ENCODE data around the gene ITPKB. TPM values are rescaled to one million over a fixed set of nuclear protein-coding genes. Genes with fewer than 3 reads are reported as not detected.

ITPKB gene
- total RNA-seq, 1 donor from 2014 or later: 21.2 TPM

GRCh38 chr1:226684026-226684425, 55.1 kb downstream of the ITPKB start:
- peaks cover 22% of the 10 kb centered on the region for H3K4me1 Mint-ChIP-seq

GRCh38 chr1:226682871-226683814, 55.9 kb downstream of the ITPKB start:
- no peak for DNase-seq (ENCODE audit: low spot score in 2 of 2, unreplicated experiment in 2 of 2)
- no peak overlapping the region for H3K4me3 Mint-ChIP-seq
- peaks cover 26% of the 10 kb centered on the region for H3K4me1 Mint-ChIP-seq
- no peaks in the 10 kb centered on the region for H3K9me3 Mint-ChIP-seq
- no peak for TF ChIP-seq CTCF (IDR thresholded peaks at IDR 0.05; ENCODE audit: unreplicated experiment)
- H3K27me3 Mint-ChIP-seq (ENCODE audit: low read depth): no peaks in the 10 kb centered on the region
- H3K36me3 Mint-ChIP-seq: no peaks in the 10 kb centered on the region
- H3K27ac Mint-ChIP-seq: no peak overlapping the region

More at GRCh38 chr1:226684026-226684425, 55.1 kb downstream of the ITPKB start:
- H3K4me3 Mint-ChIP-seq: no peak overlapping the region
- H3K36me3 Mint-ChIP-seq: no peaks in the 10 kb centered on the region
- no peak overlapping the region for H3K27ac Mint-ChIP-seq
- DNase-seq (ENCODE audit: low spot score in 2 of 2, unreplicated experiment in 2 of 2): no peak
- H3K9me3 Mint-ChIP-seq: no peaks in the 10 kb centered on the region
- H3K27me3 Mint-ChIP-seq (ENCODE audit: low read depth): no peaks in the 10 kb centered on the region
- no peak for TF ChIP-seq CTCF (IDR thresholded peaks at IDR 0.05; ENCODE audit: unreplicated experiment)

- Mint-ChIP-seq H3K27ac (no peak overlapping the region), H3K4me3 (no peak overlapping the region), H3K36me3 (no peaks in the 10 kb centered on the region), H3K4me1 (peaks cover 26% of the 10 kb centered on the region), H3K27me3 (ENCODE audit: low read depth) (no peaks in the 10 kb centered on the region), H3K9me3 (no peaks in the 10 kb centered on the region)
- no peak for DNase-seq (ENCODE audit: low spot score in 2 of 2, unreplicated experiment in 2 of 2)
- no peak for TF ChIP-seq CTCF (IDR thresholded peaks at IDR 0.05; ENCODE audit: unreplicated experiment)
These were observed 57.2 kb downstream of the ITPKB start for GRCh38 chr1:226681652-226682493.

GRCh38 chr1:226680653-226681052, 58.4 kb downstream of the ITPKB start:
- no peak for DNase-seq (ENCODE audit: low spot score in 2 of 2, unreplicated experiment in 2 of 2)
- Mint-ChIP-seq H3K27me3 (ENCODE audit: low read depth) (no peaks in the 10 kb centered on the region), H3K36me3 (no peaks in the 10 kb centered on the region), H3K27ac (peak overlapping the region; percentile 94), H3K4me3 (peak overlapping the region; percentile 73), H3K9me3 (no peaks in the 10 kb centered on the region), H3K4me1 (peaks cover 26% of the 10 kb centered on the region)
- no peak for TF ChIP-seq CTCF (IDR thresholded peaks at IDR 0.05; ENCODE audit: unreplicated experiment)

- no peaks in the 10 kb centered on the region for H3K36me3 Mint-ChIP-seq
- peaks cover 26% of the 10 kb centered on the region for H3K4me1 Mint-ChIP-seq
These were observed 59.1 kb downstream of the ITPKB start for GRCh38 chr1:226679853-226680516.

More at GRCh38 chr1:226679853-226680516, 59.1 kb downstream of the ITPKB start:
- Mint-ChIP-seq H3K9me3 (no peaks in the 10 kb centered on the region), H3K27ac (peak overlapping the region; percentile 94), H3K4me3 (peak overlapping the region; percentile 73), H3K27me3 (ENCODE audit: low read depth) (no peaks in the 10 kb centered on the region)
- DNase-seq (ENCODE audit: low spot score in 2 of 2, unreplicated experiment in 2 of 2): peak; percentile 68 to 80
- no peak for TF ChIP-seq CTCF (IDR thresholded peaks at IDR 0.05; ENCODE audit: unreplicated experiment)

Measured in mesothelial cell of epicardium (in vitro differentiated cells).